Heart left ventricle (tissue), 16 donors: ENCODE results near the gene PIM3. TPM values are rescaled to one million over a fixed set of nuclear protein-coding genes. Genes with fewer than 3 reads are reported as not detected.
A peak's percentile ranks its signal among the peaks of the same experiment; 100 is the strongest.

ENCODE experiments used
- ATAC-seq, 4 donors: fragments of 200-7000 bp; cut with Tn5 transposase; one replicate each; pipeline ENCODE4 v1.9.1; 2020 to 2022; ENCODE audit warnings: moderate library complexity in 4 of 4, mild to moderate bottlenecking in 3 of 4, moderate number of reproducible peaks in 1 of 4
- DNase-seq, 5 donors: peaks; one replicate each; pipeline ENCODE4 v3.0.0-alpha.2; 2020
- H3K27ac ChIP-seq, 12 donors: fragments of 200-600 bp; sonication (generic) in 4 of 12; one replicate each; pipeline versions ENCODE4 v1.5.0 to v1.8.0; 2016 to 2022; ENCODE audit warnings: mild to moderate bottlenecking in 2 of 12
- H3K27me3 ChIP-seq, 9 donors: fragments of 200-600 bp; sonication (generic) in 2 of 9; one replicate each; pipeline versions ENCODE4 v1.5.1 to v1.8.0; 2016 to 2022; ENCODE audit warnings: mild to moderate bottlenecking in 3 of 9
- H3K36me3 ChIP-seq, 9 donors: fragments of 200-600 bp; sonication (generic) in 2 of 9; one replicate each; pipeline versions ENCODE4 v1.5.0 to v1.8.0; 2018 to 2022; ENCODE audit warnings: mild to moderate bottlenecking in 2 of 9
- H3K4me1 ChIP-seq, 12 donors: fragments of 200-600 bp; sonication (generic) in 4 of 12; one replicate each; pipeline versions ENCODE4 v1.5.0 to v1.8.0; 2016 to 2022; ENCODE audit warnings: mild to moderate bottlenecking in 3 of 12
- H3K4me3 ChIP-seq, 12 donors: fragments of 200-600 bp; sonication (generic) in 4 of 12; one replicate each; pipeline versions ENCODE4 v1.5.0 to v1.8.0; 2017 to 2022; ENCODE audit warnings: mild to moderate bottlenecking in 9 of 12, moderate library complexity in 4 of 12
- H3K9me3 ChIP-seq, 12 donors: fragments of 200-600 bp; sonication (generic) in 4 of 12; one replicate each; pipeline versions ENCODE4 v1.5.0 to v1.8.0; 2016 to 2022; ENCODE audit warnings: mild to moderate bottlenecking in 1 of 12
- CTCF ChIP-seq, 12 donors: fragments of 200-600 bp; sonication (generic) in 4 of 12; IDR thresholded peaks; one replicate each; pipeline versions ENCODE4 v1.5.0 to v1.8.0; 2018 to 2022; ENCODE audit warnings: antibody characterized with exemption in 12 of 12, mild to moderate bottlenecking in 5 of 12
- POLR2A ChIP-seq, 2 donors: fragments of 450-650 bp; IDR thresholded peaks; one replicate each; pipeline ENCODE4 v1.6.1; 2017; ENCODE audit warnings: antibody characterized with exemption in 2 of 2, mild to moderate bottlenecking in 2 of 2, moderate library complexity in 2 of 2
- WGBS, 4 donors: extraction: QIAGEN DNeasy Blood & Tissue Kit in 2 of 4; methylation state at CpG; one replicate each; pipeline versions ENCODE4 v1.1.5 to v1.1.7; 2013 to 2018; 5-methylcytosine and 5-hydroxymethylcytosine counted together
- intact Hi-C, 10 donors: fragments of 100-400 bp; cut with DNase I; formaldehyde crosslinking; loops; one replicate each; pipeline versions ENCODE4 v1.11.1 to v1.14.2; 2022
- polyA plus RNA-seq, 2 donors: library from polyadenylated mRNA; stranded (reverse); fragments of 200-250 nt; gene quantifications; one replicate each; pipeline ENCODE4 v1.2.3, GENCODE V29; 2013
- total RNA-seq, 9 donors: library from RNA; depleted of rRNA in 2 of 9; stranded (reverse); fragments of >200 nt in 2 of 9; fragmentation: NEBNext Ultra II Directional in 3 of 9; extraction: Animal tissue kit (Norgen Biotek cat#: 25700) in 3 of 9; gene quantifications; one replicate each; pipeline versions ENCODE4 v1.1.0 to v1.2.4, GENCODE V29; 2016 to 2023
- donor health status: ischemic (EF 13 %, LVEDD 7.1; RV severe dilation, severe dysfunction).
- donor health status: healthy with polysubstance abuse.
- donor health status: DM: no; HTN: yes; CAD: no.
- donor health status: DM: no; HTN: no; CAD: no.
- donor health status: ischemic (EF 25% LVEDD 6.9; RV normal size, moderate dysfunction).
- donor health status: ischemic (EF 25% LVEDD 5.7; RV mildly dilated, moderate dysfunction).
- donor health status: healthy.
- donor health status: DM: yes; HTN: yes; CAD: no.
- donor health status: ischemic (EF 35%, LVEDD 5.7; RV mildly dilated, moderate dysfunction).
- donor health status: nonischemic (EF 11% LVEDD 7.7; RV severe dilation, severe dysfunction).
- donor health status: DM: yes; HTN: yes; CAD: no.
- donor health status: PGD.
- donor health status: ischemic (EF 29% LVEDD 5.4; RV normal size, mild dysfunction).
- donor health status: nonischemic (EF 23%, LVEDD 6.1; RV moderate dilation, normal function).

The PIM3 gene
- total and polyA plus RNA-seq, 11 donors = 37.7 to 118 (median 50.2) TPM

GRCh38 chr22:49968313-49968830 lies 7.8 kb downstream of the PIM3 start:
- Histone ChIP-seq H3K27ac (peak overlapping the region in 10 of 12 donors; percentile 24 to 99 (median 88)), H3K9me3 (no peaks in the 10 kb centered on the region), H3K4me1 (peaks cover 22 to 90% (median 71%) of the 10 kb centered on the region in 12 donors), H3K27me3 (no peaks in the 10 kb centered on the region), H3K4me3 (no peak overlapping the region), H3K36me3 (peaks cover 0 to 23% (median 9%) of the 10 kb centered on the region in 9 donors)
- TF ChIP-seq CTCF (IDR thresholded peaks at IDR 0.05) (no peak), POLR2A (IDR thresholded peaks at IDR 0.05) (no peak)
- intact Hi-C loops = loop anchor here in 2 of 10 donors (5.0 kb wide), 1 partner anchor 36 kb away; no protein-coding TSS in a partner anchor
- ATAC-seq (no peak), DNase-seq (peak in 3 of 5 donors; percentile 7 to 53 (median 24))
- WGBS, 4 donors = 84 to 94% (median 94%) methylated on average over 5 to 11 of the region's 11 CpGs

- intact Hi-C loops = loop anchor here in 2 of 10 donors (5.0 kb wide), 1 partner anchor 37 kb away; no protein-coding TSS in a partner anchor
- peak in 3 of 5 donors; percentile 12 to 55 (median 33) for DNase-seq
Observed at GRCh38 chr22:49968831-49969661, 8.5 kb downstream of the PIM3 start.

GRCh38 chr22:49969751-49970527 lies 9.4 kb downstream of the PIM3 start:
- peaks cover 0 to 7% (median 0%) of the 10 kb centered on the region in 9 donors for H3K36me3 ChIP-seq
- intact Hi-C loops = loop anchor here in 6 of 10 donors (2.0 to 5.0 kb wide), 3 partner anchors 33 to 38 kb away; no protein-coding TSS in a partner anchor
- TF ChIP-seq CTCF (IDR thresholded peaks at IDR 0.05) = no peak
- TF ChIP-seq POLR2A (IDR thresholded peaks at IDR 0.05) = no peak
- ATAC-seq = no peak
- H3K27me3 ChIP-seq = no peaks in the 10 kb centered on the region
- 79 to 87% (median 84%) methylated on average over 4 to 8 of the region's 8 CpGs for WGBS, 4 donors
- DNase-seq = peak in 3 of 5 donors; percentile 8 to 53 (median 30)
- H3K9me3 ChIP-seq = no peaks in the 10 kb centered on the region
- H3K4me3 ChIP-seq = peak overlapping the region in 1 of 12 donors; percentile 65
- peak overlapping the region in 10 of 12 donors; percentile 42 to 99 (median 91) for H3K27ac ChIP-seq
- H3K4me1 ChIP-seq = peaks cover 12 to 74% (median 55%) of the 10 kb centered on the region in 12 donors

More at GRCh38 chr22:49968831-49969661, 8.5 kb downstream of the PIM3 start:
- Histone ChIP-seq H3K4me1 (peaks cover 15 to 83% (median 64%) of the 10 kb centered on the region in 12 donors), H3K36me3 (peaks cover 0 to 16% (median 3%) of the 10 kb centered on the region in 9 donors), H3K27ac (peak overlapping the region in 8 of 12 donors; percentile 13 to 99 (median 92)), H3K9me3 (no peaks in the 10 kb centered on the region), H3K27me3 (no peaks in the 10 kb centered on the region), H3K4me3 (no peak overlapping the region)
- TF ChIP-seq POLR2A (IDR thresholded peaks at IDR 0.05) = no peak
- TF ChIP-seq CTCF (IDR thresholded peaks at IDR 0.05) = no peak
- ATAC-seq = no peak
- WGBS, 4 donors = 94 to 100% (median 95%) methylated on average over 2 to 16 of the region's 16 CpGs
